ENCODE results near the gene SH2B2.

SH2B2 gene

GRCh38 chr7:102268635-102269034 is 18.0 kb upstream of the SH2B2 start:
- DNase-seq = no peak

- no peak for DNase-seq
Observed at GRCh38 chr7:102270178-102270887, 16.3 kb upstream of the SH2B2 start.

- no peak for DNase-seq
Observed at GRCh38 chr7:102271158-102271798, 15.4 kb upstream of the SH2B2 start.

- DNase-seq = no peak
Observed at GRCh38 chr7:102272075-102272916, 14.4 kb upstream of the SH2B2 start.

GRCh38 chr7:102272917-102273748 is 13.5 kb upstream of the SH2B2 start:
- no peak for DNase-seq

GRCh38 chr7:102273749-102274712 is 12.6 kb upstream of the SH2B2 start:
- DNase-seq = no peak

- no peak for DNase-seq
Observed at GRCh38 chr7:102275123-102275703, 11.5 kb upstream of the SH2B2 start.

GRCh38 chr7:102277901-102278300 is 8.8 kb upstream of the SH2B2 start:
- DNase-seq = no peak

- no peak for DNase-seq
Observed at GRCh38 chr7:102279537-102280400, 6.9 kb upstream of the SH2B2 start.

- no peak for DNase-seq
Observed at GRCh38 chr7:102280521-102280920, 6.1 kb upstream of the SH2B2 start.

- DNase-seq = no peak
Observed at GRCh38 chr7:102281785-102282184, 4.9 kb upstream of the SH2B2 start.

- no peak for DNase-seq
Observed at GRCh38 chr7:102282465-102283362, 4.0 kb upstream of the SH2B2 start.

GRCh38 chr7:102283477-102284189 is 3.0 kb upstream of the SH2B2 start:
- DNase-seq = no peak

- no peak for DNase-seq
Observed at GRCh38 chr7:102284399-102284798, 2.3 kb upstream of the SH2B2 start.

- no peak for DNase-seq
Observed at GRCh38 chr7:102284891-102285539, 1.7 kb upstream of the SH2B2 start.

GRCh38 chr7:102285540-102286236 is 980 bp upstream of the SH2B2 start:
- no peak for DNase-seq
